B cell (primary cell): ENCODE results near the gene KIF1A.

ENCODE experiments used
- EZH2 ChIP-seq: IDR thresholded peaks from 2 replicates; pipeline ENCODE4 v1.6.1; 2012; ENCODE audit warnings: borderline replicate concordance, low read depth, mild to moderate bottlenecking, moderate library complexity, low read length; ENCODE audit not compliant: insufficient read depth, poor library complexity, severe bottlenecking
- TF ChIP-seq, protein P1 (sequence below): fragments of 200-600 bp; IDR thresholded peaks from one replicate; pipeline ENCODE4 v1.8.0; 2022; ENCODE audit warnings: antibody characterized with exemption, mild to moderate bottlenecking

DNA sequence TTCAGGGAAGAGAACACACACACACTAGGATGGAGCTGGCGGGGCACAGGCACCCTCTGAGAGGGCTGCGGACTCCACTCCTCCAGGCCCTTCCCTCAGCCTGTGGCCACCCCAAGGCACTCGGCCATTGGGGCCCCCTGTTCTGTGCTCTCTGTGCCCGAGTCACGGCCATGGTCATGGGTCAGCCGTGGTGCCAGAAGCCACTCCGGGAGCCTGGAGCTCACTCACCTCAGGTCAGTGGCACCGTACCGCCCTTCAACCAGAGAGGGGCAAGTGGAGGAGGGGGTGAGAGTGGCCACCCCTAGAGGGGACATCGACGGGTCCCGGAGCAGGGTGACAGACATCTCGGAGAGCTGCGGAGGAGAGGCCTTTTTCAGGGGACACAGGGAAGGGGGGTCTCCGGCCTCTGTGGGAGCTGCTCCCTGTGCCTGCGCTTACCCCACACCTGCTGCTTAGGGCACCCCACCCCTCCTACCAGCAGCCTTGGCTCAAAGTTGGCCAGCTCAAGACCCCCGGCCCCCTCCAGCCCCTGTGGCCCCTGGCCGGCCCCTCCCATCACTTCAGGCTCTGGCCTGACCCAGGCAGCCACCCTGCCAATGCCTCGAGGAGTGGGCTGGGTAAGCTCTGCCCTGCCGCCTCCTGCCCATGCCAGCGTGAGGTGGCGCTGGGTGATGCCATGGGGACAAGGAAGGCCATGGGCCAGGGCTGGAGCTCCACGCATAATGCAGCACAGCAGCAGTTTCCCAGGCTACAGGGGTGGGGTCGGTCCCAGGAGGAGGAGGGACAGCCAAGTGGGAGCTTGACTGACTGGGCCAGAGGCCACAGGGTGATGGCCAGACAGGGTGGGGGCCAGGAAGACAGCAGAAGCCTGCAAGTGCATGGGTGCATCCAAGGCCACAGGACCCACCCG is 99.1 kb downstream of the KIF1A start:
- TF ChIP-seq, protein P1, sequence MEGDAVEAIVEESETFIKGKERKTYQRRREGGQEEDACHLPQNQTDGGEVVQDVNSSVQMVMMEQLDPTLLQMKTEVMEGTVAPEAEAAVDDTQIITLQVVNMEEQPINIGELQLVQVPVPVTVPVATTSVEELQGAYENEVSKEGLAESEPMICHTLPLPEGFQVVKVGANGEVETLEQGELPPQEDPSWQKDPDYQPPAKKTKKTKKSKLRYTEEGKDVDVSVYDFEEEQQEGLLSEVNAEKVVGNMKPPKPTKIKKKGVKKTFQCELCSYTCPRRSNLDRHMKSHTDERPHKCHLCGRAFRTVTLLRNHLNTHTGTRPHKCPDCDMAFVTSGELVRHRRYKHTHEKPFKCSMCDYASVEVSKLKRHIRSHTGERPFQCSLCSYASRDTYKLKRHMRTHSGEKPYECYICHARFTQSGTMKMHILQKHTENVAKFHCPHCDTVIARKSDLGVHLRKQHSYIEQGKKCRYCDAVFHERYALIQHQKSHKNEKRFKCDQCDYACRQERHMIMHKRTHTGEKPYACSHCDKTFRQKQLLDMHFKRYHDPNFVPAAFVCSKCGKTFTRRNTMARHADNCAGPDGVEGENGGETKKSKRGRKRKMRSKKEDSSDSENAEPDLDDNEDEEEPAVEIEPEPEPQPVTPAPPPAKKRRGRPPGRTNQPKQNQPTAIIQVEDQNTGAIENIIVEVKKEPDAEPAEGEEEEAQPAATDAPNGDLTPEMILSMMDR, result no peak
- no peak for TF ChIP-seq EZH2
